IPS-15b (cell line): ENCODE results near the gene FAM53B.

ENCODE experiments used
- H3K27me3 ChIP-seq: one replicate; pipeline ENCODE4 v1.6.1; 2013; ENCODE audit warnings: low read length; ENCODE audit not compliant: control insufficient read depth, insufficient read depth
- H3K36me3 ChIP-seq: one replicate; pipeline ENCODE4 v1.6.1; 2013; ENCODE audit warnings: low read length; ENCODE audit not compliant: control insufficient read depth, insufficient read depth
- H3K4me1 ChIP-seq: one replicate; pipeline ENCODE4 v1.6.1; 2013; ENCODE audit warnings: mild to moderate bottlenecking, low read length; ENCODE audit not compliant: control insufficient read depth, insufficient read depth
- H3K4me3 ChIP-seq: one replicate; pipeline ENCODE4 v1.5.1; 2013; ENCODE audit warnings: low read depth, low read length
- H3K9ac ChIP-seq: one replicate; pipeline ENCODE4 v1.6.1; 2013; ENCODE audit warnings: low read depth, mild to moderate bottlenecking, low read length
- H3K9me3 ChIP-seq: one replicate; pipeline ENCODE4 v1.6.1; 2013; ENCODE audit warnings: mild to moderate bottlenecking, low read length; ENCODE audit not compliant: control insufficient read depth, insufficient read depth

Gene FAM53B

DNA sequence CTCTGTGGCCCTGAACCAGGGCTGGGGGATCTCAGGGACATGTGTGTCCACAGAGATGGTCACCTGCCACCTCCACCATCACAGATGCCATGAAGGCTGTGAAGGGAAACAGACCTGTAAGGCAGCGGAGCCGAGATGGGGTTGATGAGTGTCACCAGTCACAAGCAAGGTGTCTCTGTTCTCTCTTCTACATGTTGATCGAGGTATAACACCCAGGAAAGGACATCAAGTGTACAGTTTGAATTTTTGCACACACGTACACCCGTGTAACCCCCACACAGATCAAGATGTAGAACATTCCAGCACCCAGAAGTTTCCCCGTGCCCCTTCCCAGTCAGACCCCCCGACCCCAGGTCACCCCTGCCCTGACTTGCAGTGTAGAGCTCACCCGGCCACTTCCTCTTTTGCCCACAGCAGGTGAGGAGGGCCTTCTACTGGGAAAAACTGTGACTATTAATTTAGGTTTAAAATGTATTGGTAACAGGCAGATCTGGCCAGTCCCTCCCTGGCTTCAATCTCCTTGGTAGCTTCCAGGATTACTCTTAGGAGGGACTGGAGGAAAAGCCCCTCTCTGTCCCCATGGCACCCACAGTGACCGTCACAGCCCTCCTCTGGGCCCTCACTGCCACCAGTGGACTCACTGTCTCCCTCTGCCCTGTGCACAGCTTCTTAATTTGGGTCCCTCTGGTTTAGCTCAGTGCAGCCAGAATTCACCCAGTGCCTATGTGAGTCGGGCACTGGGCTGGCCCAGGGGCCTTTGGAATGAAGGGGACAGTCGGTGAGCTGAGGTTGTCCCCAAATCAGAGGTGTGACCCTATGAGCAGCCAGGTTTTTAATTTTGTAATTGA, 174.3 kb downstream of the FAM53B start:
- no peak overlapping the region for H3K9ac ChIP-seq
- H3K4me1 ChIP-seq, result peaks cover 7% of the 10 kb centered on the region
- no peaks in the 10 kb centered on the region for H3K9me3 ChIP-seq

More for the DNA sequence above, 174.3 kb downstream of the FAM53B start:
- Histone ChIP-seq H3K4me3 (no peak overlapping the region), H3K27me3 (no peaks in the 10 kb centered on the region), H3K36me3 (no peaks in the 10 kb centered on the region)
